GM06990 (cell line): Measurements from ENCODE around the gene TTC28.

Source experiments
- DNase-seq: peaks from one replicate; pipeline ENCODE4 v3.0.0-alpha.2; 2011; ENCODE audit not compliant: insufficient read length; ENCODE audit errors: extremely low read depth
- H3K27me3 ChIP-seq: replicated peaks from 2 replicates; pipeline ENCODE4 v1.6.0; 2011; ENCODE audit warnings: low read length; ENCODE audit not compliant: control insufficient read depth, insufficient read depth
- H3K36me3 ChIP-seq: 2 replicates; pipeline ENCODE4 v1.5.1; 2011; ENCODE audit warnings: low read length; ENCODE audit not compliant: control insufficient read depth, insufficient read depth
- H3K4me3 ChIP-seq: replicated peaks from 2 replicates; pipeline ENCODE4 v1.5.1; 2011; ENCODE audit warnings: low read depth, mild to moderate bottlenecking, control low read depth, low read length
- CTCF ChIP-seq: IDR thresholded peaks from 2 replicates; pipeline ENCODE4 v1.5.1; 2011; ENCODE audit warnings: low read length, control low read depth, mild to moderate bottlenecking, inconsistent platforms; ENCODE audit not compliant: insufficient read depth, poor library complexity, severe bottlenecking

Gene TTC28

GRCh38 chr22:28001171-28001835 is 678.3 kb downstream of the TTC28 start:
- no peak for DNase-seq
- H3K4me3 ChIP-seq = no peak overlapping the region
- H3K36me3 ChIP-seq = no peaks in the 10 kb centered on the region
- no peak for TF ChIP-seq CTCF
- H3K27me3 ChIP-seq = no peaks in the 10 kb centered on the region; the same call in 1 of the 2 replicates

- no peak for TF ChIP-seq CTCF
- no peak overlapping the region for H3K4me3 ChIP-seq
- no peaks in the 10 kb centered on the region; the same call in 1 of the 2 replicates for H3K27me3 ChIP-seq
- DNase-seq = no peak
- no peaks in the 10 kb centered on the region for H3K36me3 ChIP-seq
Measured at GRCh38 chr22:28000361-28000760, 679.3 kb downstream of the TTC28 start.

DNA sequence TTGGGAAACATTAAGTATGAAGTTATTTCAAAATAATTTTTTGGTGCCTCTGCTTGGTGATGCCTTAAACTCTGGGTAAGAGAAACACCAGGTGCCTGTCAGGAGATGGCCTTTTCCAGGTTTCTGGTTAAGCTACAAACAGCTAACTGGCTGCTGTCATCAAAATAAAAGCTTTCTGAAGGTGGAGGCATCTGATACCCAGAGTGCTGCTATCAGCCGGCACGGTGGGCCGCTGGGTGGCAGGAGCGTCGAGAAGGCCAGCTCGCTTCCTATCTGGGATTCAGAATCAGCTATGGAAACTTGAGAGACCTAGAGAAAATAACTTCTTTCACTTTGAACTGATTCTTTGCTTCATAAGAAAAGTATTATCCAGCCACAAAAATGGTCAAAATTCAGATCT is 679.8 kb downstream of the TTC28 start:
- no peak overlapping the region for H3K4me3 ChIP-seq
- no peaks in the 10 kb centered on the region; the same call in 1 of the 2 replicates for H3K27me3 ChIP-seq
- no peak for DNase-seq
- TF ChIP-seq CTCF = no peak
- no peaks in the 10 kb centered on the region for H3K36me3 ChIP-seq

DNA sequence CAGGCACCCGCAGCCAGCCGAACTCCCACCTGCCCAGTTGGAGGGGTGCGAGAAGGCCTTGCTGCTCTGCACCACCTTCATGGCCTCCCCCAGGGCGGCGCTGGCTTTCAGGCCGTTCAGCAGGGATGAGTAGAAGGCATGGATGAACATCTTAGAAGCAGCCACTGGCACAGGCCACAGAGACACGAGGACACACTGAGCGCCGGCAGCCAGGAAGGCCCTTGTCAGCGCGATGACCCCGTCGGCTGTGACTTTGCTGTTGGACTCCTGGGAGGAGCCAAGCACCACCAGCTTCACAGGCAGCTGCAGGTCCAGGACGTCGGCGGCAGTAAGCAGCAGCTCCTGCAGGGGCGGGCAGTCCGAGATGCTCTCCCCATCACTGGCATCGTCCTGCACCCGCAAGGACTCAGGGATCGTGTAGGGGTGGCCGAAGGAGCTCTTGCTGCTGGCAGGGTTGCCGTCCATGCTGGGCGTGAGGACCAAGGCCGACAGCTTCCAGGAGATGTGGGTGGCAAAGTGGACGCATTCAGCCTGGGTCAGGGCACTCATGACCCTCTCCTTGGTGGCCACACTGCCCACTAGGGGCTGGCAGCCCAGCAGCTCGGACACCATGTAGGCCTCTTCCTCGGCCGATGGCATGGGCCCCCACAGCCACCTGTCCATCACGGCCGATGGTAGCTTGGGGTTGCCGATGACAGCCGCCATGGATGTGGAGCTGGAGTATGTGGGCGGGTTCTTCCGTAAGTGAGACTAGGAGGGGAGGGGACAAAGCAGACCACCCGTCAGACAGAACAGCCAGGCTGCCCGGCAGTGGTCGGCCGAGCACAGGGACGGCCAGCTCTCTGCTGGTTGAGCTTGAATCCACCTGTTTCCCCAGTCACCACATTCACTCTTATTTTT is 680.9 kb downstream of the TTC28 start:
- TF ChIP-seq CTCF = no peak
- H3K4me3 ChIP-seq = no peak overlapping the region
- DNase-seq = no peak
- H3K36me3 ChIP-seq = no peaks in the 10 kb centered on the region
- H3K27me3 ChIP-seq = no peaks in the 10 kb centered on the region

DNA sequence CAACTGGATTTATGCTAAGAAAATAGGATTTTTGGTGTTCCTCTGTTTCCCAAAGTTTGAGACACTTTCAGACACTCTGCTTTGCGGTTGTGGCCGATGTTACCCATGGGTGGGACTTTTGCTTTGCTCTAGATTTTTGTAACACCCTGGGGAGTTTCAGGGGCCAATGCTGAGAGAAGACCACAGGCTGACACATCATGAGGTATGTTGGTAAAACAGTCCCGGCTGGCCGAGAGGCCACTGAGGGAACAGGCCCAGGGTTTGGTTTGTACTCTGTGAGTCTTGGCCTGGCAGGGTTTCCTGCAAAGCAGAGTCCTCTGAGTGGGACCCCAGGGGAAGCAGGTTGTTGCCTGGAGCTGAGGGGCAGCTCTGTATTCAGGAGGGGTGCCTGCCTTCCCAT is 682.1 kb downstream of the TTC28 start:
- Histone ChIP-seq H3K36me3 (no peaks in the 10 kb centered on the region), H3K4me3 (no peak overlapping the region), H3K27me3 (no peaks in the 10 kb centered on the region)
- no peak for DNase-seq
- TF ChIP-seq CTCF = no peak
